Stimulated activated CD8-positive, alpha-beta memory T cell treated with anti-CD3 and anti-CD28 coated beads, Interleukin-4, amount 100 ng/mL, for 48 hours (primary cell): ENCODE results near the gene DOK7.
"Not testable (repeated sequence)": the region's sequence is repeated elsewhere in the genome, so short reads cannot be mapped to it uniquely, and the experiment has no call there.

Experiments
- DNase-seq: peaks from one replicate; pipeline ENCODE4 v3.0.0-alpha.2; 2020

DOK7 gene

DNA sequence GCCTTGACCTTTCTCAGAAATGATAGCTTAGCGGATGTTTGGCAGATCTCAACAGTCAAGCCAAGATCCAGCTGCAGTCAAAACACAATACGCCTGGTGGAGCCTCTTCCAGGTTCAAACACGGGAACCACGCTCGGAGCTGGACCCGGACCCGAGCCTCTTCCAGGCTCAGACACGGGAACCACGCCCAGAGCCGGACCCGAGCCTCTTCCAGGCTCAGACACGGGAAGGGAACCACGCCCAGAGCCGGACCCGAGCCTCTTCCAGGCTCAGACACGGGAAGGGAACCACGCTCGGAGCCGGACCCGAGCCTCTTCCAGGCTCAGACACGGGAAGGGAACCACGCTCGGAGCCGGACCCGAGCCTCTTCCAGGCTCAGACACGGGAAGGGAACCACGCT, 48.5 kb downstream of the DOK7 start:
- not testable (repeated sequence) for DNase-seq

DNA sequence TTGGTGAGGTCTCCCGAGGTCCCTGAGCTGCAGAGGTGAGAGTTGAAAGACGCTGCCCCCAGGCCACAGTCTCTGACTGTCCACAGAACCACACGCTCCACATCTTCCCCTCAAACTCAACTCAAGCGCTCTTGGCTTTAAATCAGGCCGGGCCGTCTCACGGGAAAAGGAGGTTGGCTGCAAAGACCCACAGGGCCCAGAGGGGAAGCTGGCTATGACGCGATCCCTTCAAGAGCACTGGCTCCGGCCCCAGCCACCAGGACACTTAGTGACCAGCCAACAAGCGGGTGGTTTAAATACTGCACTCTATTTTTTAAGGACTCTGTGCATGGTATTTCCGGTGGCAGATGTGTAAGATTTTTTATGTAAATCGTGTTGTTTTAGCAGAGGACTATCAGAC, 49.2 kb downstream of the DOK7 start:
- no peak for DNase-seq

DNA sequence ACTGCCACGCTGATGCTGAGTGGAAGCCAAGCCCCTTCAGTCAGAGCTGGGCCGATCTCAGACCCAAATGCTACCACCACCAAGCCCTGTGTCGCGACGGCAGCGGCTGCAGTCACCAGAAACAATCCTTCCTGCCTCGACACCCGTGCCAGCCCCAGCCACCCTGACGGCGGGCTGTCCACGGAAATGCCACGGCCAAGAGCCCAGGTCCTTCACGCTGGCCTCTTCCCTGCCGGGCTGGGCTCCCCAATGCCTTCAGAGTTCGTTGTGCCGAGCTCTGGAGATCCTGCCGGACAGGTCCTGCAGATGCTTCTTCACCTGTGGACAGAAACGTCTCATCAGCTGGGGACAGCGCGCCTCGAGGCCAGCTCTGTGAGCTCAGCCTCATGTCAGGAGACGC, 49.6 kb downstream of the DOK7 start:
- no peak for DNase-seq

DNA sequence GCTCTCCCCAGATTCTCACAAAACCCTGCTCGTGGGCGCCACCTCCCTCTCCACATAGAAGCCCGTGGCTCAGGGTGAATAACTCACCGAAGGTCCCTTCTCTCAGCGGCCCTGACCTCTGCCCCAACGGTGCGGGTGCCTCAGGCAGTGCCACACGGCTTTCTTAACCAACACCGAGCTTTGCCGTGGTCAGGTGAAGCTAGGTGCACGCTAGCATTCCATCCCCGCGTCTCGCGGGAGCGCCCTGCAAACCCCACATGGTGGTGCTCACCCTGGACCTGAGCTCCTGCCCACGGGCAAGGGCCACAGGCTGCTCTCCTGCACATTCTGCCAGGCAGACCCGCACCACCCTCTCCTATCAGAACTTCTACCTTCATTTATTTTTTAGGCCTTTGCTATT, 50.7 kb downstream of the DOK7 start:
- no peak for DNase-seq

DNA sequence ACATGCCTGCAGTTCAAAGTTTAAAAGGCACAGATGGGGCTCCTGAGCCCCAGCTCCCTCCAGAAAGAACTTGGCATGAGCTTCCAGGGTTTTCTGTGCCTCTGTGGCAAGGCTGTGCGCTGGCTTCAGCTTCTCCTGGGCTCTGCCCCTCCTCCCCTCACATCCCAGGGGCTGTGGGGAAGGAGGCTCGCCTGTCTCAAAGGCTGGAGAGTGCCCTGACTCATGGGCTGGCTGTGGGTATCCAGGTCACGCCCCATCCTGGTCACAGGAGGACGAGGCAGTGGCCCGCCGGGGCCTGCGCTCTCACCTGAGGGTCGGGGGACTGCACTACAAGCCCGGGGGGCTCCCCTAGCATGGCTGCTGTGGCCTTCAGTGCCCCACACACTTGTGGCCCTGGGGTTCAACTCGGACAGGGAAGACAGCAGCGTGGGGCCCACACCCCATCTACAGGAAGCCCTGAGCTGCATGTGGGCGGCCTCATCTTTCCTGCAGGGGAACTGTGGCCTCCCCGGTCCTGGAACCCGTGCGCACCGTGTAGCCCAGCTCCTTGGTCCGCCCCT, 51.2 kb downstream of the DOK7 start:
- no peak for DNase-seq

DNA sequence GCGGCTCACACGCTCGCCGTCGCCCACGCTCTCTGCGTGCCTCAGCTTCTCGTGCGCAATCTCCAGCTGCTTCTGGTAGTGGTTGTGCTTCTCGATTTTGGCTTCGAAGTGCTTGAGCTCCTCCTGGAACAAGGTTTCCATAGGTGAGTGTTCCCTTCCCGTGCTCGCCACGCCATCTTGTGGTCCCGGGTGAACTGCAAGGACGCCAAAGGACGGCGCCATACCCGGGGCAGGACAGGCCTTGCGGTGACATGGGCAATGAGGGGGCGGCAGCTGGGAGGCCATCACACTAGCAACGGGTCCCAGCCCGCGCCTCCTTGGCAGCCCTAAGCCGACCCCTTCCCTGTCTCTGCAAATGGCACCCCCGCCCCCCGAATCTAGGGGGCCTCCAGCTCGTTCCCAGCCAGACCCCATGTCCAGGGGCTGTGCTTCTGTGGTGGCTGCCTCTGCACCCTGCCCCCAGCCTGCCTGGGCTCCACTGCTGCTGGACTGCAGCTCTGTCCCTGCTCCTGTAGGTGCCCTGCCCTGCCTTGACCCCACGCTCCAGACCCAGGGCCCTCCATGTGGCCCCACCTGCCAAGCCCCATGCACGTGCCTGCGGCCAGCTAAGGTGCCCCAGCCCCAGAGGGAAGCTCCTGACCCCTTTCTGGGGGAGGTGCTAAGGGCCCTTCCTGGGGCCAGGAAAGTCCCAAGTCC, 51.8 kb downstream of the DOK7 start:
- no peak for DNase-seq

DNA sequence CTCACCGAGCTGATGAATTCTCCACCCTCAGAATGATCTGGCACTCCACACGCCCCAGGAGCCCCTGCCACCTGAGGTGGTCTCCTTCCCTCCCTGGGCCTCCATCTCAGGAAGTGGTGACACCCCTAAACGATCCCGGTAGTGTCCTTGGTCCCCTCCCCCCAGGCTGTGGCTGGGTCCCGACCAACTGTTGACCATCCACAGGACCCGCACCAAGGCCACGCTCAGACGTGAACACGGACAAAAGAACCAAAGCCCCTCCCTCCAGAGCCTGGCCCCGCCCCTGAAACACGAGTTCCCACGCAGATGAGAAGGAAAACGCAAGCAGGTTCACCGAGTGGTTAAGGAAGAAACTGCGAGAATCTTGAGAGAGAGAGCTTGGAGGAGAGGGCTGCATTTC, 52.5 kb downstream of the DOK7 start:
- no peak for DNase-seq

DNA sequence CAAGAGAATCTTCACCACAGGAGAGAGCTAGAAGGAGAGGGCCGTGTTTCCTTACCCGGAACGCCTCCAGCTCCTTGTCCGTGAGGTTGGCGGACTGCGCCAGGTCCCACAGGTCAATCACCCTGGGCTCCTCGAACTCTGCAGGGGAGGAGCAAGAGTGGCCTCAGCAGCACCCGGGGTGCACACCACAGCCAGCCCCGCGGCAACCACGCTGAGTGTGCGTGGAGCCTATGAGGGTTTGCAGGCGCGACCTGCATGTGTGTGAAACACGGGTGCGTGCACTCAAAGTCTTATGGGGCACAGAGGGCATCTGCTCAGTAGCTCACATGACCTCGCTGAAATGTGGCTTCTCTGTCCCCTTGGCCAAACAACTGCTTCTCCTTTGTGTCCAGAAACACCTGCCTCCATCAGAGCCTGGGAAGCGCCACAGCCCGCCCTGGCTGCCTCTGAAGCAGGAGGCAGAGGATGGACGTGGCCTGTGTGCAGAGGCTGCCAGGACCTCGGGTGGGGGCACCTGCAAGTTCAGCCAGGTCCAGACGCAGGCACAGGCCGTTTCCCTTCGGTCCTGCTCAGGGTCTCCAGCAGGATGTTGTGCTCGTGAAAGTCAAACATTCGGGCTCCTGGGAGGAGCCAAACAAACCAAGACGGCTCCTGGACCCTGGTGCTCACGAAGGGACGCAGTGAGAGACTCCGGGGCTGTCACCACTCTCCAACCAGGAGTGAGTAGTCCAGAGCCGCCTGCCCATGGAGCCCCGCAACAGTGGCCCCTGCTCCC, 53.1 kb downstream of the DOK7 start:
- DNase-seq, result no peak

DNA sequence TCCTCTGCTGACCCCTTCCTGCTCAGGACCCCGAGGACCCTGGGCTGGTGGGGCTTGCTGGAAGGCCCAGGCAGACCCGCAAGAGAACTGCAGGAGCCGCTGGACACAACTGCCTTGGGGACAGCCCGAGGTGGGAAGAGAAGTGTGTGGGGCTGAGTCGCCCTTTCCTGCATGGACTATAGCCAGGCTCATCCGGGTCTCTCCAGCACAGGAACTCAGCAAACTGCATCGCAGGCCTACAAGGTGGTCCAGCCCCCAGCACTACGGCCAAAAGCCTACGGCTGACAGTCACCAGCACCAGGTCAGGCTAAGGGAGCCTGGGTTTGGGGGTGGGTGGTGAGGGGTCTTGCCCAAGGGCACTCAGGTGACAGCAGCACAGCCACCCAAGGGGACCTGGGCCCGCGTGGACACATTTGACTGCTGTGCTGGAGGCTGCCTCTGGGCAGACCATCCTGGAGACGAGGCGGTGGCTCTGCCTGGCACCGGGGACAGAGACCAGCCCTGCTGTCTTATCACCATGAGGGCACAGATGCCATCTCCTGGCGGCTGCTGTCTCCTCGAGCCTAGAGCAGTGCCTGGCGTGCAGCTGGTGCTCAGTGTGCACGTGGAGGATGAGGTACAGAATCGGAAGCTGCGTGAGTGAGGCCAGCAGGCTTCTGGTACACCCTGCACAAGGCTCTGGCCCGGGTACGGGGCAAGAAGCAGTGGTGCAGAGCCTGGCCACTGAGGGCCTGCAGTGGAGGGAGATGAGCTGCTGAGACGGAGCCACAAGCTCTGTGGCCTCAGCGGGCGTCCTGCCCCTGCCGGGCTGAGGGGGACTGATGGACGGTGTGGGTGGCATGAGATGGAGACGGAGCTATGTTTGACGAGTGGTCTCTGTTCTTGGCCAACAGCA, 54.0 kb downstream of the DOK7 start:
- no peak for DNase-seq

DNA sequence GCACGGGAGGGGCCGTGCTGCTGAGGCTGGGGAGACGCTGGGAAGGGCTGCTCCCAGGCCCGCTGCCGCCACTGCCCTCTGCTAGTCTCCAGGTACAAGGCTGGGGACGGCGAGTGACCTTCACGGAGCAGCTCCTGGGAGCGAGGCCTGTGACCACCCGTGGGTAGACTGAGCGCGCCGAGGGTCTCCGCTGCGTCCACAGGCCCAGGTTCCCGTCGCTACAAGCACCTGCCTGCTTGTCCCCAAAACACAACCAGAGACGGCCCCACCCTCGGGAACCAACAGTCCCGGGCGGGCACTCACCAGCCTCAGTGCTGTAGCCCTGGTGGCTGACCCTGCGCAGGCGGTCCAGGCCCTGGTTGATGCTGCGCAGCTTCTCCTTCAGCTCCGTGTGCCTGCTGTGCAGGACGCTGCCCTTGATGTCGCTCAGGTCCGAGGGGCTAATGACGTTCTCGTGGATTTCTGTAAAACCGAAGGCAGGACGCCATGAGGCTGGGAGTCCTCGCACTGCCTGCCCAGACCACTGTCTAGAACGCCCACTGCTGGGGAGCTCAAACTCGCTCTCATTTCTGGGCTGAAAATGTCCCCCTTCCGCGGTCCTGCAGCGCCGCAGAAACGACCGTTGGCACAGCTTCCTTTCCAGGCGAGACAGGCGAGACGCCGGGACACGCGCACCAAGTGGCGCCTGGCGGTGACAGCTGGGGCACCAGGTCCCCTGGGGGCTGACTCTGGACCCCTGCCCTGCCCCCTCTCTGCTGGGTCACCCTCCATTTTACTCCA, 54.8 kb downstream of the DOK7 start:
- no peak for DNase-seq

DNA sequence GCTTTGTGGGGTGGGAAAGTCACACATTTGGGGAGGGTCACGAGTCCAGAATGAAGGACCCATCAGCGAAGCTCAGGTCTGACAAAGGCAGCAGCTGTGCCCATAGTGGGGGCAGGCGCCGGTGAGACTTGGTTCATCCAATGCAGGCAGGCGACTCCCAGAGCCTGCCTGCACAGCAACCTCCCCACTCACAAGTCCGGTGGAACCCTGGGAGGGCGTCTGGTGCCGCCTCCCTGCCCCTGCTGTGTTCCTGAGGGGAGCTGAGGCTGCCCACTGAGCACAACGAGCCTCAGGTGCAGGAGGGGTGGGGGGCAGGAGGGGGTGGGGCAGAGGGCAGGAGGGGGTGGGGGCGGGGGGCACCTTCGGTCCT, 55.4 kb downstream of the DOK7 start:
- DNase-seq, result no peak

DNA sequence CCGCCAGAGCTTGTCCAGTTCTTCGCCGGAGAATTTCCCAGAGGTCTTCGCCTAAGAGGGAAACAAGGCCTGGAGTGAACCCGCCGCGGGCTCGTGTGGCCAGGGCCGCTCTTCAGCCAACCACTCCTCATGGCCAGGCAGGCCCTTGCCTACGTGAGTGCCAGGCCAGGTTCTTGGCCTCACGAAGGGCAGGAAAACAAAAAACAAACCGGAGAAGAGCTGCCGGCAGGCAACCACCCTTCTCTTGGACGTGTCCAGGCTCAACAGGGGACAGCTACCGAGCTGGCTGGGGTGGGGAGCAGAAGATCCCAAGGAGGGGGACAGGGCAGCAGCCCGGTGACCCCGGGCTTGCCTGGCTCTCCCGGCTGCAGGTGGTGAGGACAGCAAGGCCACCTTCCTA, 55.8 kb downstream of the DOK7 start:
- DNase-seq, result no peak

DNA sequence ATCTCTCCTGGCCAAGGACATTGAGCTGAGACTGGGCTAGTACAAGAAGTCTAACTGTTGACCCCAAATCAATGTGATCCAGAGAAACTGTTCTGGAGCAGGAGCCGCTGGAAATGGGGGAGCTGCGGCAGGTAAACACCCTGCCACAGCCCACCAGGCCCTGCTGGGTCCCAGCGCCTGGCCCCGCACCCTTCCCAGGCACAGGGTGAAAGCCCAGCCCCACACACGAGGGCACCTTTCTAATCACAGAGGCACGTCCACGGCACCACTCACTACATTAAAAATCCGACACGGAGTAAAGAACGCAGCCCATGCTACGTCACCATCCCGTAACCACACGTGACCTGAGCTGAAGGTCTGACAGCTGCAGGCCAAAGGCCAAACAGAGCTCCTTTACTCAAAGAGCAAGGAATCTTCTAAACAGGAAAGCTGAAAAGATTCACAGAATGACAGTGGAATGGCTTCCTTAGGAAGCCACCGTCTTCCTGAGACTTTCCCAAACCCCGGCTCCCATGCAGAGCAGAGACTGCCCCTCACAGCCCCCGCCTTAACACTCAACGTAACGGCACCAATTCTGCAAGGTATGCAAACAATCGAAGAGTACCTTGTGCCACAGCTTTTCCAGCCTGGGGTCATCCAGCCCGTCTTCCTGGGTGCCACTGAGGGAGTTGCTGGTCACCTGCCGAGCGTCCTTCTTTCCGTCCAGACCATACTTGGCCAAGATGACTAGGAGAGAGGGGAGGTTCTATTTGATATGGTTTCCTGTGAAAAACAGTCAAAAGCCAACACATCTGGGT, 56.6 kb downstream of the DOK7 start:
- DNase-seq, result no peak

DNA sequence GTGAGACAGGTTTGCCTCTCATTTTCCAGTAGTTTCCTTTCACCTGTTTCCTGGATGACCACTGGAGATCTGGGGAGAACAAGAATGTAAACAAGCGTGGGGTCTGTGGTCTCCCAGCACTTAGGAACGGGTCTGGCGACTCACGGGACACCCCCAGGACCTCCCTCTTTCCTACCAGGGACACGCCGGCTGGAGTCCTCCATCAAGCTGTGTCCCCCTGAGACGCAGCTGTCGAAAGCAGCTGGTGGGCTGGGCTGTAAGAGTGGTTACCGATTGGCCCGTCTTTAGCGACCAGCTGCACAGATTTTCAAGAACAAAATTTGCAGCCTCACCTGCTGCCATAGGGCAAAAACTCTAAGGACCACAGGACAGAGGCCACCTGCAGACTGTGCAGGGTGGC, 57.2 kb downstream of the DOK7 start:
- DNase-seq, result no peak

DNA sequence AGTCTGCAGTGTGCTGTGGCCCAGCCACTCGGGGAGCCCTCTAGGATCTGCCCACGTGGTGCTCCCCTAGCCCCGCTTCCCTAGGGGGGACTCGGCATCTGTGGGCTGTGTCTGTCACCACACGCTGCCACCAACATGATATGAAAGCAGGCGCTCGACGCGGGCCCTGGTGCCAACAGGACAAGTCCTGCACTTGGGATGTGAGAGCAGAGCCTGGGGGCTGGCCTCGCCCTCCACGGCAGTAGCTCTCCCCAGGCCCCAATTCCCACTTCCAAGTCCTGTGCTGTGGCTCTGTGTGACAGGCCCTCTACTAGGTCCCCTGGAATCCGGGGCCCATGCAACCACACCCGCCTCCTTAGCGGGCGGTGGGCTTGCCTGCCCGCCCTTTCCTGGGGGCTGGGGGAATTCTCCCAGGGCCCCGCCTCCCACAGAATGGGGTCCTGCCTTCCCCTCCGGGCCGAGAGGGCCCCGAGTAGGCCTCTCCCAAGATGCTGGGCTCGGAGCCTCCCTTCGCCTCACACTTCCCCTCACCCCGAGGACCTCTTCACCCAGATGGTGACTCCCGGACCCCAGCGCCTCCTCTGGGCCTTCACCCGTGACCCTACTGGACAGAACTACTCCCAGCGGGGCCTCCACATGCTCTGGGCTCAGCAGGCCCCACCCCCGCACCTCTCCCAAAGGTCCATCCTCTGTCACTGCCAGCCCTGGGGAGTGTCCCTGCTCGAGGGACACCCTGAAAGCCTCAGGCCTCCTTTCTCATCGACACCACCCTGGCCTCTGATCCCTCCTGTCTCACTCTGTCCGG, 57.9 kb downstream of the DOK7 start:
- no peak for DNase-seq

DNA sequence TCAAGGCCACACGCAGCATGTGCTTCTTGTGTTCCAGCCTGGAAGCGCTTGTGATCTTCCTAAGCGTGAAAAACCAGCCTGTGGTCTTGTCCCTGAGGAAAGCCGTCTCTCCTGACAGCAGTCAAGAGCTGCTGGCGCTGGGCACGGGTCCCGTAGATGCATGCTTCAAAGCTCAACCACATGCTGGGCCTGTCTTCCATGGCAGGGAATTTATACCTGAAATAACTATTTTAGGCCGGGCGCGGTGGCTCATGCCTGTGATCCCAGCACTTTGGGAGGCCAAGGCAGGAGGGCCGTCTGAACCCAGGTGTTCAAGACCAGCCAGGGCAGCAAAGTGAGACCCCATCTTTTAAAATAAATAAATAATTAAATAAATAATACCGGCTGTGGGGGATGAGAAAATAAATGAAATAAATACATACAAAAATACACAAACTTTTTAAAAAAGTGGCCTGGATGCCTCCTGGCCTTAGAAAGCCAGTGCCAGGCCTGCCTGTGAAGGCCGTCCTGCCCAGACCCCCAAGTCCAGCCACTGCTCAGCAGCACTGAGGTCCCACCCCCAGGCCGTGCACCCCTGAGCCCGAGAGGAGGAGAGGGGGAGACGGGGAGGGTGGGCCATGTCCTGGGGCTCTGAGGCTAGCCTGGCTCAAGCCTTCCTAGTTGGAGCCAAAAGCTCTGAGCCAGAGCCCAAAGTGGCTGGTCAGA, 58.7 kb downstream of the DOK7 start:
- no peak for DNase-seq

DNA sequence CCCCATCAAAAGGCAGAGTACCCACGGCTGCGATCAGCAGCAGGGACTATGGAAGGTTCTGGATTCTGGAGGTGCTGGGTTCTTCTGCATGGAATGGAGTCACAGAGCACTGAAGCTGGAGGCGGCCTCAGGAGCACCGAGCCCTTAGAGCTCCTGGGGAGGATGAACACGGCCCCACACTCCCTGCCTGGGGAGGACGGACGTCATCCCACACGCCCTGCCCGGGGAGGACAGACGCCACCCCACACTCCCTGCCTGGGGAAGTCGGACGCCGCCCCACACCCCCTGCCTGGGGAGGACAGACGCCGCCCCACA, 59.2 kb downstream of the DOK7 start:
- no peak for DNase-seq

DNA sequence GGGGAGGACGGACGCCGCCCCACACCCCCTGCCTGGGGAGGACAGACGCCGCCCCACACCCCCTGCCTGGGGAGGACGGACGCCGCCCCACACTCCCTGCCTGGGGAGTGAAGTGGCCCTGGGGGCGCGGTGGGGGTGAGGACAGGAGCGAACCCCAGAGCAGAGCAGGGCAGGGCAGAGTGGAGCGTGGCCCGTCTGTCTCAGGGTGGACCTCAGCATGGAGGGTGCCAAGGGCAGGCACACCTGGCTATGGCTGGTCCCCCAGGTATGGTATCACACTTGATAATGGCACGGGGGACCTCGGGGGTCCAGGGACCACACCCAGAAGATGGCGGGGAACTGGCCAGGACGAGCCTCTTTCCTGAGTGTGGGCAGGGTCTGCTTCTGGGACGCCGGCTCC, 59.5 kb downstream of the DOK7 start:
- no peak for DNase-seq

DNA sequence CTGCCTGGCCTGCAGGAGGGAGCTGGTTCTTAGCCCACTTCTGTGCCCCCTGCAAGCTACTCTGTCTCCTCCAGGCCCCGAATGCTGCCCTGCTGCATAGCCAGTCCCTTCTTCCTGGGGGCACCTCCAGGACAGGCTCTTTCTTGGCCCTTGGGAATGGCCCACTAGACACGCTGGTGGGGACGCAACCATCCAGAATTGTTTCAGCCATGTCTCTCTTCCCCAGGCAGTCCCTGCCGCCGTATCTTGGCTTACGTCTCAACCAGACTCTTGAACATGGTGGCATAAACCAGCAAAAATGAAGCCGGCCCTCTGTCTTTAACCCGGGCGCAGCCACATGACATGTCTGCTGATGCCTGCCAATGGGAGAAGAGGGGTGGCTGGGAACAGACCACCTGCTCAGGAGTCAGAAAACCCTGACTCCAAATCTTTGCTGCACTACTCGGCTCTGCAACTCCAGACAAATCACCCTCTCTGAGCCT, 60.1 kb downstream of the DOK7 start:
- no peak for DNase-seq

DNA sequence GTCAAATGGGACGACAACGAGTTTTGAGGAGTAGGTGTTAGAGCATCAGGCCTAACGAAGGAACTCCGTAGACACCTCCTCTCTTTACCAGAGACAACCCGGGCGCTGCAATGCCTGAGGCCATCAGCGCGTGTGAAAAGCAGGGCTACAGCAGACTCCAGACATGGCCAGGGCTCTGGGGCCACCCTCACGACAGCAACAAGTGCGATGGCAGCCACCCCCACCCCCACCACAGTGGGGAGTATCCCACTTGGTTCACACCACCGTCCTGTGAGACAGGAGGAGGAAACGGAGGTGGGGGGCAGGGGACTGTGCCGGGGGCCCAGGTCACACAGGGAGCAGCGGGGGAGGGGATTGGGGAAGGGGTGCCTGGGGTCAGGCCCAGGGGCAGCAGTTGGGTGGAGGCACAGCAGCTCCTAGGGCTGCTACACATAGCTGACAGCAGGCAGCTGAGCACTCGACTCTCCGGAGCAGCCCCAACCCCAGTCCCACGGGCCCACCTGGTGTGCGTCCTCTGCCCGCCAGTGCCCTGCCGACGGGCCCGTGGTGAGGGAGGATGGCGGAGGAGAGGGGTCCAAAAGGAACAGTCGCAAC, 60.6 kb downstream of the DOK7 start:
- no peak for DNase-seq
